ENCODE data around the gene TXK.

DNA sequence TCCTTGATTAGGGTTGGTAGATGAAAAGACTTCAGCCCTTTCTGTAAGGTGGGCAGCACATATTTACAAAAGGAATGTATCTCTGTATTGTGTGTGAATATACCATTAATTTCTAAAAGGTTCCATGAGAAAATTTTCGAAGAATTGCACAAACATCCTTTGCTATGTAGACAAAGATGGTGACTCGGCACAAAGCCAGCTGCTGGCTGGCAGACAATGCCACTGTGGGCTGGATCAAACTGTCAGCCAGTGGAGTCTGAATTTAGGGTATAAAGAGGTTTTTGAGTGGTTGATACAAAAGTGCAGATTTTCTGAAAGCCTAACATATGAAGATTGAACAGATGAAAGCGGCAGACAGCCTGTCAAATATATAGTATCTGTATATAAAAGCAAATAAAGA, 5.6 kb upstream of the TXK start:
- TF ChIP-seq, protein P1, sequence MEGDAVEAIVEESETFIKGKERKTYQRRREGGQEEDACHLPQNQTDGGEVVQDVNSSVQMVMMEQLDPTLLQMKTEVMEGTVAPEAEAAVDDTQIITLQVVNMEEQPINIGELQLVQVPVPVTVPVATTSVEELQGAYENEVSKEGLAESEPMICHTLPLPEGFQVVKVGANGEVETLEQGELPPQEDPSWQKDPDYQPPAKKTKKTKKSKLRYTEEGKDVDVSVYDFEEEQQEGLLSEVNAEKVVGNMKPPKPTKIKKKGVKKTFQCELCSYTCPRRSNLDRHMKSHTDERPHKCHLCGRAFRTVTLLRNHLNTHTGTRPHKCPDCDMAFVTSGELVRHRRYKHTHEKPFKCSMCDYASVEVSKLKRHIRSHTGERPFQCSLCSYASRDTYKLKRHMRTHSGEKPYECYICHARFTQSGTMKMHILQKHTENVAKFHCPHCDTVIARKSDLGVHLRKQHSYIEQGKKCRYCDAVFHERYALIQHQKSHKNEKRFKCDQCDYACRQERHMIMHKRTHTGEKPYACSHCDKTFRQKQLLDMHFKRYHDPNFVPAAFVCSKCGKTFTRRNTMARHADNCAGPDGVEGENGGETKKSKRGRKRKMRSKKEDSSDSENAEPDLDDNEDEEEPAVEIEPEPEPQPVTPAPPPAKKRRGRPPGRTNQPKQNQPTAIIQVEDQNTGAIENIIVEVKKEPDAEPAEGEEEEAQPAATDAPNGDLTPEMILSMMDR (IDR thresholded peaks at IDR 0.05) = no peak
- TF ChIP-seq POLR2A (IDR thresholded peaks at IDR 0.05) = no peak
